Measurements from ENCODE around the gene RXRB.

The RXRB gene

DNA sequence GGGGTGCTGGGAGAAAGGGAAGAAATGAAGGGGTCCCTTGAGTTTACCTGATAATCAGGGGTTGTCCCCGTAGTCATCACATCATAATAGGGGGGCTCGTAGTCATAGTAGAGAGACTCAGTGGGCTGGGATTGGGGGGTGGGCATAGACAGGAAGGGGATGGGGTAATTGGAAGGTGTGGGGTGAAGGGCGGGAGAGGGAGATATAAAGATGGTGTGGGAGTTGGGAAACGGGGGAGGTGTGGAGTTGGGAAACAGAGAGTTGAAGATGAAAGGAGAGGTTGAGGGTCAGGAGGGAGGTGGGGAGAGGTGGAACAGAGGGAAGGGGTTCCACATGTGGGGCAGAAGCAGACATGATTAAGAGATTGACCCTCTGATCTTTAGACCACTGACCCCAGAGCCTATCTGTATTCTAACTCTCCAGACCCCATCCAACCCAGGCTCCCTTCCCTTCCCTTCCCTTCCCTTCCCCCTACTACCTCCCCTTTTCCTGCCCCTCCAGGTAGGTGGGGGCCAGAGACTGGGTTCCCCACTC, 14.7 kb downstream of the RXRB start:
- no peak overlapping the region for H3K27ac ChIP-seq (ENCODE audit: extremely low read depth, low read depth, low read length)
- peak; percentile 96 for TF ChIP-seq EGR2 (tag by site-specific recombination; IDR thresholded peaks at IDR 0.05; ENCODE audit: low read depth)
- TF ChIP-seq, protein P1, sequence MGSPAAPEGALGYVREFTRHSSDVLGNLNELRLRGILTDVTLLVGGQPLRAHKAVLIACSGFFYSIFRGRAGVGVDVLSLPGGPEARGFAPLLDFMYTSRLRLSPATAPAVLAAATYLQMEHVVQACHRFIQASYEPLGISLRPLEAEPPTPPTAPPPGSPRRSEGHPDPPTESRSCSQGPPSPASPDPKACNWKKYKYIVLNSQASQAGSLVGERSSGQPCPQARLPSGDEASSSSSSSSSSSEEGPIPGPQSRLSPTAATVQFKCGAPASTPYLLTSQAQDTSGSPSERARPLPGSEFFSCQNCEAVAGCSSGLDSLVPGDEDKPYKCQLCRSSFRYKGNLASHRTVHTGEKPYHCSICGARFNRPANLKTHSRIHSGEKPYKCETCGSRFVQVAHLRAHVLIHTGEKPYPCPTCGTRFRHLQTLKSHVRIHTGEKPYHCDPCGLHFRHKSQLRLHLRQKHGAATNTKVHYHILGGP (tag by site-specific recombination; IDR thresholded peaks at IDR 0.05), result no peak
- TF ChIP-seq ZFHX2 (tag by site-specific recombination; conservative IDR thresholded peaks at IDR 0.05), result peak; percentile 78
- H3K9me3 ChIP-seq (ENCODE audit: control insufficient read depth, insufficient read depth, low read depth, low read length), result no peaks in the 10 kb centered on the region
- no peak overlapping the region for H3K4me3 ChIP-seq (ENCODE audit: low read depth, low read length)
- CTCF ChIA-PET, result interaction anchor here (0.8 to 2.1 kb wide), 3 partner anchors 12 to 170 kb away, joined by 3 to 9 read pairs (median 4); no protein-coding TSS in a partner anchor
- no peaks in the 10 kb centered on the region for H3K4me1 ChIP-seq (ENCODE audit: control insufficient read depth, insufficient read depth, low read length)
- POLR2A ChIA-PET, result no interaction called here
- no peaks in the 10 kb centered on the region for H3K36me3 ChIP-seq (ENCODE audit: control insufficient read depth in 2 of 2, insufficient read depth in 1 of 2, low read length in 2 of 2)

GRCh38 chr6:33185190-33185589, 15.3 kb downstream of the RXRB start:
- no peaks in the 10 kb centered on the region for H3K9me3 ChIP-seq (ENCODE audit: control insufficient read depth, insufficient read depth, low read depth, low read length)
- ChIA-PET POLR2A (no interaction called here), CTCF (no interaction called here)
- H3K36me3 ChIP-seq (ENCODE audit: control insufficient read depth in 2 of 2, insufficient read depth in 1 of 2, low read length in 2 of 2), result no peaks in the 10 kb centered on the region
- no peak overlapping the region for H3K4me3 ChIP-seq (ENCODE audit: low read depth, low read length)
- H3K27ac ChIP-seq (ENCODE audit: extremely low read depth, low read depth, low read length), result no peak overlapping the region
- no peaks in the 10 kb centered on the region for H3K4me1 ChIP-seq (ENCODE audit: control insufficient read depth, insufficient read depth, low read length)
- TF ChIP-seq ZNF112 (tag by site-specific recombination; IDR thresholded peaks at IDR 0.05), result no peak
- TF ChIP-seq OVOL3 (tag by site-specific recombination; IDR thresholded peaks at IDR 0.05), result no peak
- no peak for TF ChIP-seq ZNF677 (tag by site-specific recombination; IDR thresholded peaks at IDR 0.05)
- TF ChIP-seq ZNF18 (tag by site-specific recombination; IDR thresholded peaks at IDR 0.05), result no peak
- TF ChIP-seq ZNF266 (tag by site-specific recombination; IDR thresholded peaks at IDR 0.05; ENCODE audit: low read depth), result no peak
- TF ChIP-seq, protein P2, sequence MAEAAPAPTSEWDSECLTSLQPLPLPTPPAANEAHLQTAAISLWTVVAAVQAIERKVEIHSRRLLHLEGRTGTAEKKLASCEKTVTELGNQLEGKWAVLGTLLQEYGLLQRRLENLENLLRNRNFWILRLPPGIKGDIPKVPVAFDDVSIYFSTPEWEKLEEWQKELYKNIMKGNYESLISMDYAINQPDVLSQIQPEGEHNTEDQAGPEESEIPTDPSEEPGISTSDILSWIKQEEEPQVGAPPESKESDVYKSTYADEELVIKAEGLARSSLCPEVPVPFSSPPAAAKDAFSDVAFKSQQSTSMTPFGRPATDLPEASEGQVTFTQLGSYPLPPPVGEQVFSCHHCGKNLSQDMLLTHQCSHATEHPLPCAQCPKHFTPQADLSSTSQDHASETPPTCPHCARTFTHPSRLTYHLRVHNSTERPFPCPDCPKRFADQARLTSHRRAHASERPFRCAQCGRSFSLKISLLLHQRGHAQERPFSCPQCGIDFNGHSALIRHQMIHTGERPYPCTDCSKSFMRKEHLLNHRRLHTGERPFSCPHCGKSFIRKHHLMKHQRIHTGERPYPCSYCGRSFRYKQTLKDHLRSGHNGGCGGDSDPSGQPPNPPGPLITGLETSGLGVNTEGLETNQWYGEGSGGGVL (tag by site-specific recombination; IDR thresholded peaks at IDR 0.05), result no peak

- Histone ChIP-seq H3K9me3 (ENCODE audit: control insufficient read depth, insufficient read depth, low read depth, low read length) (no peaks in the 10 kb centered on the region), H3K36me3 (ENCODE audit: control insufficient read depth in 2 of 2, insufficient read depth in 1 of 2, low read length in 2 of 2) (no peaks in the 10 kb centered on the region), H3K4me3 (ENCODE audit: low read depth, low read length) (no peak overlapping the region), H3K27ac (ENCODE audit: extremely low read depth, low read depth, low read length) (no peak overlapping the region), H3K4me1 (ENCODE audit: control insufficient read depth, insufficient read depth, low read length) (no peaks in the 10 kb centered on the region)
- ChIA-PET POLR2A (no interaction called here), CTCF (interaction anchor here (0.5 to 1.9 kb wide), 5 partner anchors 14 to 55 kb away, joined by 3 to 7 read pairs (median 5); no protein-coding TSS in a partner anchor)
- TF ChIP-seq ZNF518A (tag by site-specific recombination; conservative IDR thresholded peaks at IDR 0.05; ENCODE audit: low read depth), result peak; percentile 61
- TF ChIP-seq SP7 (tag by site-specific recombination; IDR thresholded peaks at IDR 0.05), result no peak
These were observed 17.3 kb downstream of the RXRB start for GRCh38 chr6:33183071-33183683.
